Measurements from ENCODE around the gene LCK. TPM values are rescaled to one million over a fixed set of nuclear protein-coding genes. Genes with fewer than 3 reads are reported as not detected.
A peak's percentile ranks its signal among the peaks of the same experiment; 100 is the strongest.

The LCK gene
- polyA plus RNA-seq, 3 donors, result 0.15 to 2.2 (median 1.7) TPM

DNA sequence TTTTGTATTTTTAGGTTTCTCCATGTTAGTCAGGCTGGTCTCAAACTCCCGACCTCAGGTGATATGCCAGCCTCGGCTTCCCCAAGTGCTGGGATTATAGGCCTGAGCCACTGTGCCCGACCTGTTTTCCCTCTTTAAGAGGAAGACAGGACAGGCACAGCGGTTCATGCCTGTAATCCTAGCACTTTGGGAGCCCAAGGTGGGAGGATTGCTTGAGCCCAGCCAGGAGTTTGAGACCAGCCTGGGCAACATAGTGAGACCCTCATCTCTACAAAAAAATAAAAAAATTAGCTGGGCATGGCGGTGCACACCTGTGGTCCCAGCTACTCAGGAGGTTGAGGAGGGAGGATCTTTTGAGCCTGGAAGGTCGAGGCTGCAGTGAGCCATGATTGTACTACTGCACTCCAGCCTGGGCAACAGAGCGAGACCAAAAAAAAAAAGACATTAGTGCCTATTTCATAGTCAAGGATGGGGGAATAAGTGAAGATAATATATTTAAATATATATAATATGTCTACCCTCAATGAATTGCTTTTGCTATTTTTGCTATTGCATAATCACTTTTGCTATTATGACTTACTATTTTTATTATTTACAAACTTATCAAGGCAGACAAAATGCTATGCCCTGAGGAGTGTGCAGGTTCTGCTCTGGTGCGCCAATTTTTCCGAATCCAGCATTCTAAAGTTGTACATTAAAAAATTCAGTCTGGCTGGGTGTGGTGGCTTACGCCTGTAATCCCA lies 67.2 kb downstream of the LCK start:
- TF ChIP-seq, protein P1, sequence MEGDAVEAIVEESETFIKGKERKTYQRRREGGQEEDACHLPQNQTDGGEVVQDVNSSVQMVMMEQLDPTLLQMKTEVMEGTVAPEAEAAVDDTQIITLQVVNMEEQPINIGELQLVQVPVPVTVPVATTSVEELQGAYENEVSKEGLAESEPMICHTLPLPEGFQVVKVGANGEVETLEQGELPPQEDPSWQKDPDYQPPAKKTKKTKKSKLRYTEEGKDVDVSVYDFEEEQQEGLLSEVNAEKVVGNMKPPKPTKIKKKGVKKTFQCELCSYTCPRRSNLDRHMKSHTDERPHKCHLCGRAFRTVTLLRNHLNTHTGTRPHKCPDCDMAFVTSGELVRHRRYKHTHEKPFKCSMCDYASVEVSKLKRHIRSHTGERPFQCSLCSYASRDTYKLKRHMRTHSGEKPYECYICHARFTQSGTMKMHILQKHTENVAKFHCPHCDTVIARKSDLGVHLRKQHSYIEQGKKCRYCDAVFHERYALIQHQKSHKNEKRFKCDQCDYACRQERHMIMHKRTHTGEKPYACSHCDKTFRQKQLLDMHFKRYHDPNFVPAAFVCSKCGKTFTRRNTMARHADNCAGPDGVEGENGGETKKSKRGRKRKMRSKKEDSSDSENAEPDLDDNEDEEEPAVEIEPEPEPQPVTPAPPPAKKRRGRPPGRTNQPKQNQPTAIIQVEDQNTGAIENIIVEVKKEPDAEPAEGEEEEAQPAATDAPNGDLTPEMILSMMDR (IDR thresholded peaks at IDR 0.05), result no peak
- no peak overlapping the region for H3K27ac ChIP-seq (ENCODE audit: low read depth in 1 of 2, low read length in 2 of 2)
- no peaks in the 10 kb centered on the region for H3K4me1 ChIP-seq (ENCODE audit: control insufficient read depth in 1 of 2, insufficient read depth in 2 of 2, low read length in 2 of 2)

DNA sequence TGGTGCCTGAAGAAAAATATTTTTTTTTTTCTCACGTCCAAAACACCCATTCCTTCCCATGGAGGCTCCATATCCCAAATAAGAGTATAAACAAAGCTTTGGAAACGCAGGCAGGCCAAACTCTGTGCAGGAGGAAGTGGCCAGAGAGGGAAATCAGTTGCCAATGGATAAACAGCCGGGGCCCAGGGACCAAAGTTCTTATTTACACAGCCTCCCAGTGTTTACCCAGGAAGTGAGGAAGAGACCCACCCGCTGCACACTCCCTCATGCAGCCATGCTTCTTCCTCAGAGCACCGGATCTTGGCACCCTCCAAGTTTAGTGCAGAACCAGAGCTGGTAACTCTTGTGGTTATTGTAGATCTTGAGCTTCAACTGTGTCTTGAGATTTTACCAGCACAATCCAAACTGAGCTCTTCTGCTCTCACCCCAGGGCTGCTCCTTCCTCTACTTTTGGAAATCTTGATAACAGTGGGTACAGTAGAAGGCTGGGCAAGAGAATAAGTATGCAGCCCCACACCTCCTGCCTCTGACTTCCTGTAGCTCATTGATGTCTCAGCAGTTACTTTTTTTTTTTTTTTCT lies 70.7 kb downstream of the LCK start:
- H3K27me3 ChIP-seq (ENCODE audit: control insufficient read depth in 2 of 2, insufficient read depth in 2 of 2, low read length in 2 of 2), result no peaks in the 10 kb centered on the region
- H3K27ac ChIP-seq (ENCODE audit: low read depth in 1 of 2, low read length in 2 of 2), result peak overlapping the region in 1 of 2 donors; percentile 21
- peaks cover 25% of the 10 kb centered on the region for H4K20me1 ChIP-seq (ENCODE audit: insufficient read depth, low read length)
- H3K79me2 ChIP-seq (ENCODE audit: insufficient read depth, low read length), result no peaks in the 10 kb centered on the region
- H3K27me3 Mint-ChIP-seq (ENCODE audit: low read depth in 3 of 3), result peaks cover 0 to 4% (median 1%) of the 10 kb centered on the region in 3 donors
- peak overlapping the region in 4 of 7 donors; percentile 5 to 53 (median 21) for H3K27ac Mint-ChIP-seq
- no peaks in the 10 kb centered on the region for H3K4me1 ChIP-seq (ENCODE audit: control insufficient read depth in 1 of 2, insufficient read depth in 2 of 2, low read length in 2 of 2)
- no peak for DNase-seq
- H3K9me3 Mint-ChIP-seq, result peaks cover 0 to 1% (median 0%) of the 10 kb centered on the region in 7 donors
- peaks cover 52 to 89% of the 10 kb centered on the region in 2 donors for H3K36me3 Mint-ChIP-seq
- peaks cover 65 to 89% of the 10 kb centered on the region in 2 donors for H3K36me3 ChIP-seq (replicated peaks in 1 of 2; ENCODE audit: control insufficient read depth in 1 of 2, insufficient read depth in 2 of 2, low read length in 2 of 2)
- H3K4me3 Mint-ChIP-seq, result no peak overlapping the region
- H3K4me3 ChIP-seq (replicated peaks in 1 of 3; ENCODE audit: low read depth in 2 of 3, low read length in 3 of 3), result no peak overlapping the region
- no peaks in the 10 kb centered on the region for H3K9me3 ChIP-seq (replicated peaks in 1 of 2; ENCODE audit: control insufficient read depth in 1 of 2, insufficient read depth in 1 of 2, low read length in 2 of 2)
- WGBS (ENCODE audit: insufficient coverage), result no CpG with 5 or more reads among the region's 5 CpGs
- TF ChIP-seq, protein P1 (IDR thresholded peaks at IDR 0.05), result no peak
- no peak overlapping the region for H2AFZ ChIP-seq (ENCODE audit: insufficient read depth, low read depth, low read length, poor library complexity, severe bottlenecking)
- no peak overlapping the region for H3K4me2 ChIP-seq (replicated peaks; ENCODE audit: extremely low read depth, low read length, poor library complexity, severe bottlenecking)
- no peaks in the 10 kb centered on the region for H3K4me1 Mint-ChIP-seq
- H3K9ac ChIP-seq (ENCODE audit: insufficient read depth, low read length, poor library complexity, severe bottlenecking), result no peak overlapping the region
- intact Hi-C loops (cut with micrococcal nuclease), result no loop called here

More for the DNA sequence above, 67.2 kb downstream of the LCK start:
- Histone ChIP-seq H3K79me2 (ENCODE audit: insufficient read depth, low read length) (peaks cover 11% of the 10 kb centered on the region), H3K4me2 (replicated peaks; ENCODE audit: extremely low read depth, low read length, poor library complexity, severe bottlenecking) (no peak overlapping the region), H3K9ac (ENCODE audit: insufficient read depth, low read length, poor library complexity, severe bottlenecking) (no peak overlapping the region), H4K20me1 (ENCODE audit: insufficient read depth, low read length) (peaks cover 38% of the 10 kb centered on the region), H3K36me3 (replicated peaks in 1 of 2; ENCODE audit: control insufficient read depth in 1 of 2, insufficient read depth in 2 of 2, low read length in 2 of 2) (peaks cover 45 to 68% of the 10 kb centered on the region in 2 donors), H2AFZ (ENCODE audit: insufficient read depth, low read depth, low read length, poor library complexity, severe bottlenecking) (no peak overlapping the region), H3K27me3 (ENCODE audit: control insufficient read depth in 2 of 2, insufficient read depth in 2 of 2, low read length in 2 of 2) (no peaks in the 10 kb centered on the region), H3K9me3 (replicated peaks in 1 of 2; ENCODE audit: control insufficient read depth in 1 of 2, insufficient read depth in 1 of 2, low read length in 2 of 2) (no peaks in the 10 kb centered on the region), H3K4me3 (replicated peaks in 1 of 3; ENCODE audit: low read depth in 2 of 3, low read length in 3 of 3) (no peak overlapping the region)
- intact Hi-C loops (cut with micrococcal nuclease), result no loop called here
- peak overlapping the region in 2 of 7 donors; percentile 22 to 43 for H3K27ac Mint-ChIP-seq
- H3K9me3 Mint-ChIP-seq, result peaks cover 0 to 1% (median 0%) of the 10 kb centered on the region in 7 donors
- no peak for DNase-seq
- H3K4me3 Mint-ChIP-seq, result no peak overlapping the region
- H3K27me3 Mint-ChIP-seq (ENCODE audit: low read depth in 3 of 3), result peaks cover 0 to 2% (median 1%) of the 10 kb centered on the region in 3 donors
- 100% methylated on average over 6 of the region's 10 CpGs for WGBS (ENCODE audit: insufficient coverage)
- H3K36me3 Mint-ChIP-seq, result peaks cover 41 to 70% of the 10 kb centered on the region in 2 donors
- peaks cover 4% of the 10 kb centered on the region for H3K4me1 Mint-ChIP-seq
